GM19467 (cell line): ENCODE data around the gene SMIM24.

Experiments used
- ATAC-seq: cut with Tn5 transposase; IDR thresholded peaks from one replicate; pipeline ENCODE4 v1.9.1; 2021; ENCODE audit warnings: mild to moderate bottlenecking, moderate library complexity; ENCODE audit not compliant: unreplicated experiment

The SMIM24 gene

GRCh38 chr19:3476830-3477229 lies 3.5 kb downstream of the SMIM24 start:
- ATAC-seq = no peak

- no peak for ATAC-seq
Observed at GRCh38 chr19:3475449-3475848, 4.9 kb downstream of the SMIM24 start.

- no peak for ATAC-seq
Observed at GRCh38 chr19:3474614-3475013, 5.7 kb downstream of the SMIM24 start.

- no peak for ATAC-seq
Observed at GRCh38 chr19:3474010-3474409, 6.3 kb downstream of the SMIM24 start.

- no peak for ATAC-seq
Observed at GRCh38 chr19:3471954-3472655, 8.2 kb downstream of the SMIM24 start.

- ATAC-seq = no peak
Observed at GRCh38 chr19:3470500-3471128, 9.7 kb downstream of the SMIM24 start.

- no peak for ATAC-seq
Observed at GRCh38 chr19:3469638-3470499, 10.5 kb downstream of the SMIM24 start.

- ATAC-seq = no peak
Observed at GRCh38 chr19:3468211-3468610, 12.1 kb downstream of the SMIM24 start.

GRCh38 chr19:3467437-3468198 lies 12.7 kb downstream of the SMIM24 start:
- ATAC-seq = no peak

GRCh38 chr19:3466635-3467034 lies 13.7 kb downstream of the SMIM24 start:
- no peak for ATAC-seq

GRCh38 chr19:3465552-3465951 lies 14.8 kb downstream of the SMIM24 start:
- ATAC-seq = no peak

GRCh38 chr19:3464587-3465235 lies 15.6 kb downstream of the SMIM24 start:
- no peak for ATAC-seq

GRCh38 chr19:3463714-3464586 lies 16.4 kb downstream of the SMIM24 start:
- no peak for ATAC-seq

- no peak for ATAC-seq
Observed at GRCh38 chr19:3462991-3463713, 17.2 kb downstream of the SMIM24 start.

- no peak for ATAC-seq
Observed at GRCh38 chr19:3459965-3460582, 20.3 kb downstream of the SMIM24 start.

- no peak for ATAC-seq
Observed at GRCh38 chr19:3459089-3459881, 21.0 kb downstream of the SMIM24 start.

- no peak for ATAC-seq
Observed at GRCh38 chr19:3458229-3459088, 21.9 kb downstream of the SMIM24 start.
